Astrocyte of the hippocampus (primary cell): ENCODE results near the gene NEURL3.
"Not testable (repeated sequence)": the region's sequence is repeated elsewhere in the genome, so short reads cannot be mapped to it uniquely, and the experiment has no call there.

Experiments used
- DNase-seq: peaks from one replicate; pipeline ENCODE4 v3.0.0; 2011; ENCODE audit warnings: low read depth, low spot score

The NEURL3 gene

DNA sequence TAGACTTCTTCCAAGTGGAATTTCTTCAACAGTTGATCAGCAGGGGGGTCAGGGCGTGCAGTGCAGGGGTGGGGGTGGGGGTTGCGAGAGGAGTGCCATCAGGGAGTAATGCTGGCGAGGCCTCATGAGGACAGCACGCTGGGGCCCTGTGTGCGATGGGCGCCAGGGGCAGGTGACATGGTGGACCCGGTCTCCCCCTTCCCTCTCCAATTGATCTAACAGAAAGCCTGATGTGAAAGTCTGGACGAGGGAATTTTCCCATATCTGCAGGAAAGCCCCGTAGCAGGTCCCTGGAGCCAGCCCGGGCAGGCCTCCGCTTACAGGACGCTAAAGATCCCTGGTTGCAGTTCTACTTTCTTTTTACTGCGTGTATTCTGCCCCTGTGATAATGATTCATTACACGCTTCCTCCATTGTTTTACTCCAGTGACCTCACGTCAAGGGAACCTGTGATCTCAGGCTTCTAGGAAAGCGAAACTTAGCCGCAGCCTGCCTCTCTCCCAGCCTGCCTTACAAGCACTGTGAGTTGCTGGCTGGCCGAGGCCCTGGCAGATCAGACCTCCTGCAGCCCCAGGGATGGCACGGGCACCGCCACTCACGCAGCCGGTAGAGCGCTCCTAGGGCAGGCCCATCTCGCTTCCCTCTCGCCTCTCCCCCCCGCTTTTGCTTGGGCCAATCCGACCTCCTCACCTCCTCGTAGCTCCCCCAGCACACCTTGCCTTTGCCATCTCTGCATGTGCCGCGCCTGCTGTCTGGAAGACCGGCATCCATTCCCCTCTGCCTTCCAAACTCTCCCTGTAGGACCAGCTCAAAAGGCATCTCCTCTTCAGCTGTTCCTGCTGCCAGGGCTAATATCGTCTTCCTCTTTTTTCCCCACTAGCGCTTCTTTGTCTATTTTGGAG, 19.2 kb downstream of the NEURL3 start:
- peak; percentile 88 for DNase-seq

DNA sequence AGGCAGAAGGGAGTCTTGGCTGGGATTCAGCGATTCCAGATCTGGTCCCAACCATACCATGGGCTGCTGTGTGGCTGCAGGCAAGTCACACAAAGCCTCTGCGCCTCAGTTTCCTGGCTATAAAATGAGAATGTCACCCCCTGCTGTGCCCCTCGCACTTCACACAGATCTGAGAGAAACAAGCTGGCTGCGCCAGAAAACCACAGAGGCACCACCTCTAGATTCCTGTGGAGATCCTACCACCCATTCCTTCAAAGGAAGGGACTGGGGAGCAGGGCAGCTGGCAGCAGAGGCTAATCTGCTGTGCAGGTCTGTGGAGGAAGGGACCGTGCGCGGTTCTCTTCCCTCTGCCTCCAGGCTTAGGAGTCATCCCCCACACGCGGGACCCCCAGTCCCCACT, 19.8 kb downstream of the NEURL3 start:
- peak; percentile 45 for DNase-seq

DNA sequence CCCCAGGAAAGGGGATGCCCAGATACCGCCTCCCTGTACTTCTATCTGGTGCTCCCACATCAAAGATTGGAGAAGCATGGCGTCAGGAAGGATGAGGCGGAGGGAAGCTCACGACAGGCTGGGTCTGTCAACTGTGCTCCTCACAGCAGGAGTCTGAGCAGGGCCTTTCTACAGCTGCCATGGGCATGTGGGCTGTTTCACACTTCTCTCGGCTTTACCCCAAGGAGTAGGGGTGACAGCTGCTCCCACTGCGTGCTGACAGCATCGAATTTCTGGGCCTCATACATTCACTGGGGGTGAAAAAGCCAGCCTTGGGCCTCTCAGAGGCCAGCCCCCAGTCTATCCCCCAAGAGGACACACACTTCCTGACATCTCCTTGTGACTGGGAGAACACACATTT, 21.1 kb downstream of the NEURL3 start:
- DNase-seq, result no peak

DNA sequence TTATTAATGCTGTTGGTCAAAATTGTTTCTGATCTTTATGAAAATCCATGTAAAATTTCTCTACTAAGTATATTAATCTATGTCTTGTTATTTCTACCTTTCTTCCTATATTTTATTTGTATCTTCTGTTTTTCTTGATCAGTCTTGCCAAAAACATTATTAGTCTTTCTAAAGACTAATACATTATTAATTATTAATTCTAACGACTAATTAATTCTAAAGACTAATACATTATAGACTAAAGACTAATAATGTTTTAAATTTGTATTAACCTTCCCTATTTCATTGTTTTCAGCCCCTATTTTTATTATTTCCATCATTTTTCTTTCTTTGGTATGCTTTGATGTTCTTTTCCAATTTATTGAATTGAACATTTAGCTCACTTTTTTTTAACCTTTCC, 27.7 kb downstream of the NEURL3 start:
- DNase-seq, result no peak

DNA sequence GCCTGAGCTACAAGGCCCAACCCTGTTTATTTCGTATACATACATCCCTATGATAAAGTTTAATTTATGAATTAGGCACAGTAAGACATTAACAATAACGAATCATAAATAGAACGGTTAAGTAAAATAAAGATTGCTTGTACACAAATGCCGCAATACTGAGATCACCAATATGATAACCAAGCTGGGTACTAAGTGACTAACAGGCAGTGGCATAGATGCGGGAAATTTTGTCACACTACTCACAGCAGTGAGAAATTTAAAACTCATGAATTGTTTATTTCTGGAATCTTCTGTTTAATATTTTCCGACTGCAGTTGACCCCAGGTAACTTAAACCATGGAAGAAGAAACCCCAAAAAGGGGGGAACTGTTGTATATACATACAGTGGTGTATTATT, 33.4 kb downstream of the NEURL3 start:
- DNase-seq, result no peak

DNA sequence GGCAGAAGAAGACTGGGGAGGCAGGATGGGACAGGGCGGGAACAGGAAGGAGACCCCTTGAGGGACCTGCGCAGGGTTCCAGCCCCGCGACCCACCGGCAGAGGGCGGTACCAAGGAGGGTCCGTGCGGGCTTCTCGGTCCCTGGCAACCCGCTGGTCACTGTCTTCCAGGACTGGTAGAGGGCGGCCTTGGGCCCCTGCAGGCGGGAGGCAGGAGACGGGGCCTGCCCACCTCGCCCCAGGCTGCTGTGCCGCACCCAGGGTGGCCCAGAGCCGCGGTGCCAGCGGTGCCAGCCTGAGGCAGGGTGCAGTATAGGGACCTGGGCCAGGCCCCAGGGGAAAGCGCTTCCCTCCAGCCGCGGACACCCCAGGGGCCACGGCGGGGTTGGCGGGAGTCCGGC, 34.5 kb downstream of the NEURL3 start:
- peak; percentile 46 for DNase-seq

DNA sequence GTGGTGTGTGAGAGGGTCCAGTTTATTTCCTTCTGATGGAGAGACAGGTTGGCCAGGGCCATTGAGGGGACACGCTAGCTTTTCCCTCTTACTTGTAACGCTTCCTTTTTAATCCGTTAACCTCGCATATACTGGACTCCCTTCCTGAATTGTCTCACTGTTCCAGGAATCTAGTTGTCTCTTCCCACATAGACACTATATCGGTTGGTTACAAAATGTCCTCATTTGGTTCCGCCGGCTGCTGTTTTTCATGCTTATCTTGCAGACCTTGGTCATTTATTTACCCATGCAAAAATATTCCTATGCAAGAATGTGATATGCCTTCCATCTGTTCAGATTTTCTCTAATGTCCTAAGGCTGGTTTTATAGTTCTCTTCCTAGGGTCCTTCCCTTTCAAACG, 35.0 kb downstream of the NEURL3 start:
- DNase-seq, result no peak

DNA sequence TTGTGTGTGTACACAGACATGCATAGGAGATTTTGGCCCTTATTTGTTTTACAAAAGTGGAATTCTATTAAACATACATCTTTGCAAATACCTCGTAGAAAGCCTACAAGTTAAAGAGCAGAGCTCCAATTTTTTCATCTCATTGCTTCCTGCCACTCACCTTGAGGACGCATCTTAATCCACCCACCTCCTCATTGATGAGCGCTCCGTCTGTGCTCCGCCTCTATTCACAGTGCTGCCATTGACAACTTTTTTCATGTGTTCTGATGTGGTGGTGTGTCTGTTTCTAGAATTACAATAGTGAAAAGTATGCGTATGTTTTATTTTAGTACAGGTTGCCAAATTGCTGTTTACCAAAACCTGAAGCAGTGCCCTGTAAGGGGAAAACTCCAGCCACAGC, 36.3 kb downstream of the NEURL3 start:
- DNase-seq, result no peak

DNA sequence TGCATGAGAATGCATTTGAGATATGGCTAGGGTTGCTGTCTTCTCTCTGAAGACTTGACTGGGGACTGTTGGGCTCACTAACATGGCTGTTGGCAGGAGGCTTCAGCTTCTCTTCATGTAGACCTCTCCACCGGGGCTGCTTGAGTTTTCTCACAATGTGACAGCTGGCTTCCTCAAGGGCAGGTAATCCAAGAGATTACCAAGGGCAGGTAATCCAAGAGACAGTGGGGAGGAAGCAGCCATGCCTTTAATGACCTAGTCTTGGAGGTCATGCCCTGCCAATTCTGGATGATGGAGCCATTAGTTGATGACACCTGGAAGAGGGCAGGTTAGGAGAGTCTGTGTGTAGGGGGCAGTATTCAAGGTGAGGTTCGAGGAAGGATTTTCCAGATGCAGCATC, 40.5 kb downstream of the NEURL3 start:
- no peak for DNase-seq

DNA sequence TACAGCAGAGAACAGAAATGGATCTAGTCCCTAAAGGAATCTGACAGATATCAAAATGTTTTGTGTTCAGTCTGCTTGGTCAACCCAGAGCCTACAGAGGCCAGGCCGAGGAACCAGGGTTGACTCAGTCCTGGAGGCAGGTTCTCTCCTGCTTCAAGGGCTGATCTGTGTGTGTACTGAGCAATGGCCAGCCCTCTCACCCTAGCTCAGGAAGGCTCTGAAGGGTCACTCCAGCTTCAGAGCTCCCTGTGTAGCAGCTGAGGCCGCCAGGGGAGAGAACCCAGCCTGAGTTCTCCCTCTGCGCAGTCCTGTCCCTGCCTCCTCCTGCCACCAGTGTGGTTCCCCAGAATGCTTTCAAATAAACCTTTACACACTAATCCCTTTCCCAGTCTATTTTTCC, 41.1 kb downstream of the NEURL3 start:
- DNase-seq, result no peak

DNA sequence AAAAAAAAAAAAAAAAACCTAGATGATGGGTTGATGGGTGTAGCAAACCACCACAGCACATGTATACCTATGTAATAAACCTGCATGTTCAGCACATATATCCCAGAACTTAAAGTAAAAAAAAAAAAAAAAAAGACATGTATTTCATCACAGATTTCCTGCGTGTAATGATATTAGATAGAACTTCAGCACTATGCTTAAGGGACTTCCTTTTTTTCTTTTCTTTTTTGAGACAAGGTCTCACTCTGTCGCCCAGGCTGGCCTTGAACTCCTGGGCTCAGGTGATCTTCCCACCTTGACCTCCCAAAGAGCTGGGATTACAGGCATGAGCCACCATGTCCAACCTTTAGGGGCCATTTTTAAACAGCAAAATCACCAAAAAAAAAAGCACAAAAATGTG, 42.0 kb downstream of the NEURL3 start:
- DNase-seq, result no peak

DNA sequence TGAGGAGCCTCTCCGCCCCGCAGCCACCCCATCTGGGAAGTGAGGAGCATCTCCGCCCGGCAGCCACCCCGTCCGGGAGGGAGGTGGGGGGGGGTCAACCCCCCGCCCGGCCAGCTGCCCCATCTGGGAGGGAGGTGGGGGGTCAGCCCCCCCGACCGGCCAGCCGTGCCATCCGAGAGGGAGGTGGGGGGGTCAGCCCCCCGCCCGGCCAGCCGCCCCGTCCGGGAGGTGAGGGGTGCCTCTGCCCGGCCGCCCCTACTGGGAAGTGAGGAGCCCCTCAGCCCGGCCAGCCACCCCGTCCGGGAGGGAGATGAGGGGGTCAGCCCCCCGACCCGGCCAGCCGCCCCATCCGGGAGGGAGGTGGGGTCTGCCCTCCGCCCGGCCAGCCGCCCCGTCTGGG, 43.5 kb downstream of the NEURL3 start:
- DNase-seq, result not testable (repeated sequence)

DNA sequence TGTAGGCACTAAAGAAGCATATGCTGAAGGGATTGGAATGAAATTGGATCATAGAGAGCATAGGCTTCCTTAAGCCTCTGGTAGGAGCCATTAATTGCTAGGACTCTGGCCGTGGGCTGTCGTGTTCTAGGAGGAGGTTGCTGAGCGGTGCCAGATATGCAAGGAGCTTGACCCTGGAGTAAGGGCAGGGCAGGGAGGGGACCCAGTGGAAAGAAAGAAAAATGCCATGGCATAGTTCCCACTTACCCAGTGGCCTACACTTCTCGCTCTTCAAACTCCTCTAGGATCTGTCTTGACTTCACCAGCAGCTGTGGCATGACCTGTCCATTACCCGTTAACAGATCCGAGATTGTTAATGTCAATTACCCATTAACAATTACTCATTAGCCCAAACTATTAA, 53.1 kb downstream of the NEURL3 start:
- DNase-seq, result no peak

DNA sequence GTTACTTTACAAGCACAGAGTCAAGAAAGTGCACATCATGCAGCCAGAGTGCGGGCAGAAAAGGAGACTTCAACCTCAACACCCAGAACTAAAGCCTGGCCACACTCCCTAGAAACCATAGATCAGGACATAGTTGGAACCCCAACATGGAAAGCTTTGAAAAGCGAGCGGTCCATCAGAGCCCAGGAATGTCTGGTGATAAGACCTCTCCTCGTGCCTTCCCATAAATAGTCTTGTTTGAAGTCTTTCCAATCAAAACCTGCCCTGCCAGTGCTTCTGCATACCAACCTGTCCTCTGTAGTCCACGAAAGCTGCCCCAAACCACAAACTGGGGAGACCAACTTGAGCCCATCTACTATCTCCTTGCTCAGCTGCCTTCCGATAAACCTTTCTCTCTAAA, 55.5 kb downstream of the NEURL3 start:
- DNase-seq, result peak; percentile 49

DNA sequence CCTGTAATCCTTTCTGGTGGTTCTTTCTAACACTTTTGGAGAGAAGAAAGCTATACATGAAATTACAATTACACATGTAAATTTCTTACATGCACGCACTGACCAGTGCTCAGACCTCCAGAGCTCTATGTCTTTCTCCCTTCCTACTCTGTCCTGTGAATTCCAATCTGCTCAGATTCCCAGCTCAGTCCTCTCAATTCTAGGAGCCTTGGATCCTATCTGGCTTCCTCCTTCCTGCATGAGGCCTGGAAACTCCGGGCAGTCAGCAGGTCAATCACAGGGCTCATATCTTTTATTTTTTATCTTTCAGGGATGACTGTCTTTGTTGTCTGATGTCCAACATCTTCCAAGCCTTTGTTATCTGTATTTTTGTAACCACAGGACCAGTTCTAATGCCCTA, 56.0 kb downstream of the NEURL3 start:
- no peak for DNase-seq

DNA sequence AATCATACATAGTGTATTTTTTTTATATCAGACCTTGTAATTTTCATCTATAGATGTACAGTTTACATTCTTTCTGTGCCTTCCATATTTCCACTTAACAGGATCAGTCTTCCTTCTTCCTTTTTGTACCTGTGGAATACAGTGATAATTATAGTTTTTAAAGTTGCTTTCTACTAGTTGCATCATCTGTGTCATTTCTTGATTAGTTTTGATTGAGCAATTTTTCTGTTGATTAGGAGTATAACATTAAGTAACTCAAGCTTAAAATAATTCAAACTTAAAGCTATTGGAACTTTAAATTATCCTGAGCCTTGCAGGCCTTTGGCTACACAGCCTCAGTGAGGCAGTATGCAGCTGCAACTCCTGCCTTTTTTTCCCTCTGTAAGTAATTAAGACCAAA, 57.4 kb downstream of the NEURL3 start:
- no peak for DNase-seq
